NCI-H2081 (cell line): ENCODE results near the gene MYH10.
A peak's percentile ranks its signal among the peaks of the same experiment; 100 is the strongest.

Experiments used
- DNase-seq, 2 experiments: peaks; one replicate each; lab custom pipeline; 2025; lab: John Stamatoyannopoulos, UW

Gene MYH10

GRCh38 chr17:8473451-8474192 lies 156.9 kb downstream of the MYH10 start:
- DNase-seq: no peak

- DNase-seq: no peak
Measured at GRCh38 chr17:8472663-8473062, 157.9 kb downstream of the MYH10 start.

- DNase-seq: no peak
Measured at GRCh38 chr17:8470447-8471047, 160.0 kb downstream of the MYH10 start.

GRCh38 chr17:8469964-8470363 lies 160.6 kb downstream of the MYH10 start:
- no peak for DNase-seq

GRCh38 chr17:8468980-8469379 lies 161.5 kb downstream of the MYH10 start:
- no peak for DNase-seq

GRCh38 chr17:8468127-8468526 lies 162.4 kb downstream of the MYH10 start:
- DNase-seq: no peak

GRCh38 chr17:8467527-8467926 lies 163.0 kb downstream of the MYH10 start:
- DNase-seq: no peak

- DNase-seq: no peak
Measured at GRCh38 chr17:8466873-8467272, 163.7 kb downstream of the MYH10 start.

GRCh38 chr17:8466456-8466855 lies 164.1 kb downstream of the MYH10 start:
- DNase-seq: no peak

- no peak for DNase-seq
Measured at GRCh38 chr17:8465759-8466158, 164.8 kb downstream of the MYH10 start.

- no peak for DNase-seq
Measured at GRCh38 chr17:8465356-8465755, 165.2 kb downstream of the MYH10 start.

GRCh38 chr17:8464941-8465340 lies 165.6 kb downstream of the MYH10 start:
- no peak for DNase-seq

GRCh38 chr17:8463099-8463498 lies 167.4 kb downstream of the MYH10 start:
- DNase-seq: no peak

GRCh38 chr17:8462564-8462963 lies 168.0 kb downstream of the MYH10 start:
- no peak for DNase-seq

- no peak for DNase-seq
Measured at GRCh38 chr17:8459831-8460230, 170.7 kb downstream of the MYH10 start.

GRCh38 chr17:8459107-8459506 lies 171.4 kb downstream of the MYH10 start:
- DNase-seq: peak; percentile 18 to 62

- DNase-seq: no peak
Measured at GRCh38 chr17:8458128-8458527, 172.4 kb downstream of the MYH10 start.

GRCh38 chr17:8455665-8456209 lies 174.8 kb downstream of the MYH10 start:
- no peak for DNase-seq

- no peak for DNase-seq
Measured at GRCh38 chr17:8453326-8453725, 177.2 kb downstream of the MYH10 start.

- DNase-seq: no peak
Measured at GRCh38 chr17:8451933-8452614, 178.5 kb downstream of the MYH10 start.

GRCh38 chr17:8448310-8448709 lies 182.2 kb downstream of the MYH10 start:
- no peak for DNase-seq

GRCh38 chr17:8447799-8448198 lies 182.7 kb downstream of the MYH10 start:
- no peak for DNase-seq

GRCh38 chr17:8445536-8445935 lies 185.0 kb downstream of the MYH10 start:
- no peak for DNase-seq
